ENCODE measurements around the gene CLRN3.

Gene CLRN3

GRCh38 chr10:127872011-127872761 is 20.6 kb downstream of the CLRN3 start:
- WGBS: 91% methylated on average over 23 of the region's 23 CpGs
- no peaks in the 10 kb centered on the region for H3K4me1 ChIP-seq (ENCODE audit: insufficient read depth, low read length)

GRCh38 chr10:127871631-127872010 is 21.1 kb downstream of the CLRN3 start:
- Histone ChIP-seq H3K4me3 (ENCODE audit: low read length) (no peak overlapping the region), H3K36me3 (ENCODE audit: insufficient read depth, low read length) (no peaks in the 10 kb centered on the region), H3K27ac (ENCODE audit: low read depth, low read length) (no peak overlapping the region), H3K9ac (ENCODE audit: low read depth, low read length) (no peak overlapping the region), H3K27me3 (ENCODE audit: insufficient read depth, low read length) (no peaks in the 10 kb centered on the region), H3K9me3 (ENCODE audit: insufficient read depth, low read depth, low read length) (no peaks in the 10 kb centered on the region; the same call in 1 of the 2 replicates), H3K4me1 (ENCODE audit: insufficient read depth, low read length) (no peaks in the 10 kb centered on the region)
- 87% methylated on average over 7 of the region's 7 CpGs for WGBS

More at GRCh38 chr10:127872011-127872761, 20.6 kb downstream of the CLRN3 start:
- Histone ChIP-seq H3K4me3 (ENCODE audit: low read length) (no peak overlapping the region), H3K9ac (ENCODE audit: low read depth, low read length) (no peak overlapping the region), H3K27ac (ENCODE audit: low read depth, low read length) (no peak overlapping the region), H3K9me3 (ENCODE audit: insufficient read depth, low read depth, low read length) (no peaks in the 10 kb centered on the region; the same call in 1 of the 2 replicates), H3K27me3 (ENCODE audit: insufficient read depth, low read length) (no peaks in the 10 kb centered on the region), H3K36me3 (ENCODE audit: insufficient read depth, low read length) (no peaks in the 10 kb centered on the region)

GRCh38 chr10:127869329-127869728 is 23.4 kb downstream of the CLRN3 start:
- no peak overlapping the region for H3K27ac ChIP-seq (ENCODE audit: low read depth, low read length)
- H3K9ac ChIP-seq (ENCODE audit: low read depth, low read length): no peak overlapping the region
- H3K4me1 ChIP-seq (ENCODE audit: insufficient read depth, low read length): no peaks in the 10 kb centered on the region
- H3K27me3 ChIP-seq (ENCODE audit: insufficient read depth, low read length): no peaks in the 10 kb centered on the region
- no peaks in the 10 kb centered on the region for H3K36me3 ChIP-seq (ENCODE audit: insufficient read depth, low read length)
- peaks cover 3% of the 10 kb centered on the region; the same call in 1 of the 2 replicates for H3K9me3 ChIP-seq (ENCODE audit: insufficient read depth, low read depth, low read length)
- H3K4me3 ChIP-seq (ENCODE audit: low read length): no peak overlapping the region

- no CpG with 5 or more reads among the region's 1 CpG for WGBS
- Histone ChIP-seq H3K27ac (ENCODE audit: low read depth, low read length) (no peak overlapping the region), H3K9ac (ENCODE audit: low read depth, low read length) (no peak overlapping the region), H3K27me3 (ENCODE audit: insufficient read depth, low read length) (no peaks in the 10 kb centered on the region), H3K9me3 (ENCODE audit: insufficient read depth, low read depth, low read length) (peaks cover 14% of the 10 kb centered on the region), H3K4me1 (ENCODE audit: insufficient read depth, low read length) (no peaks in the 10 kb centered on the region), H3K36me3 (ENCODE audit: insufficient read depth, low read length) (no peaks in the 10 kb centered on the region), H3K4me3 (ENCODE audit: low read length) (no peak overlapping the region)
Measured at GRCh38 chr10:127867805-127868204, 24.9 kb downstream of the CLRN3 start.

- H3K27me3 ChIP-seq (ENCODE audit: insufficient read depth, low read length): no peaks in the 10 kb centered on the region
- no peak overlapping the region for H3K9ac ChIP-seq (ENCODE audit: low read depth, low read length)
- WGBS: 90% methylated on average over 8 of the region's 8 CpGs
Measured at GRCh38 chr10:127866276-127867013, 26.3 kb downstream of the CLRN3 start.

GRCh38 chr10:127863231-127863825 is 29.4 kb downstream of the CLRN3 start:
- no peak overlapping the region for H3K4me3 ChIP-seq (ENCODE audit: low read length)
- peaks cover 21% of the 10 kb centered on the region for H3K9me3 ChIP-seq (ENCODE audit: insufficient read depth, low read depth, low read length)
- 95% methylated on average over 6 of the region's 6 CpGs for WGBS
- H3K9ac ChIP-seq (ENCODE audit: low read depth, low read length): no peak overlapping the region
- no peak overlapping the region for H3K27ac ChIP-seq (ENCODE audit: low read depth, low read length)
- no peaks in the 10 kb centered on the region for H3K27me3 ChIP-seq (ENCODE audit: insufficient read depth, low read length)
- H3K36me3 ChIP-seq (ENCODE audit: insufficient read depth, low read length): no peaks in the 10 kb centered on the region
- H3K4me1 ChIP-seq (ENCODE audit: insufficient read depth, low read length): no peaks in the 10 kb centered on the region

More at GRCh38 chr10:127866276-127867013, 26.3 kb downstream of the CLRN3 start:
- Histone ChIP-seq H3K9me3 (ENCODE audit: insufficient read depth, low read depth, low read length) (peaks cover 16% of the 10 kb centered on the region), H3K4me1 (ENCODE audit: insufficient read depth, low read length) (no peaks in the 10 kb centered on the region), H3K4me3 (ENCODE audit: low read length) (no peak overlapping the region), H3K27ac (ENCODE audit: low read depth, low read length) (no peak overlapping the region), H3K36me3 (ENCODE audit: insufficient read depth, low read length) (no peaks in the 10 kb centered on the region)

GRCh38 chr10:127860592-127860991 is 32.1 kb downstream of the CLRN3 start:
- no peaks in the 10 kb centered on the region for H3K4me1 ChIP-seq (ENCODE audit: insufficient read depth, low read length)
- H3K9me3 ChIP-seq (ENCODE audit: insufficient read depth, low read depth, low read length): peaks cover 21% of the 10 kb centered on the region
- no peaks in the 10 kb centered on the region for H3K36me3 ChIP-seq (ENCODE audit: insufficient read depth, low read length)
- H3K9ac ChIP-seq (ENCODE audit: low read depth, low read length): no peak overlapping the region
- no peak overlapping the region for H3K4me3 ChIP-seq (ENCODE audit: low read length)
- no peak overlapping the region for H3K27ac ChIP-seq (ENCODE audit: low read depth, low read length)
- WGBS: 91% methylated on average over 6 of the region's 6 CpGs
- no peaks in the 10 kb centered on the region for H3K27me3 ChIP-seq (ENCODE audit: insufficient read depth, low read length)

- H3K27me3 ChIP-seq (ENCODE audit: insufficient read depth, low read length): peaks cover 13% of the 10 kb centered on the region; the same call in 1 of the 2 replicates
- no peak overlapping the region for H3K4me3 ChIP-seq (ENCODE audit: low read length)
- H3K36me3 ChIP-seq (ENCODE audit: insufficient read depth, low read length): no peaks in the 10 kb centered on the region
- peaks cover 5% of the 10 kb centered on the region; the same call in 1 of the 2 replicates for H3K9me3 ChIP-seq (ENCODE audit: insufficient read depth, low read depth, low read length)
- H3K27ac ChIP-seq (ENCODE audit: low read depth, low read length): no peak overlapping the region
- H3K9ac ChIP-seq (ENCODE audit: low read depth, low read length): no peak overlapping the region
- 89% methylated on average over 10 of the region's 10 CpGs for WGBS
- no peaks in the 10 kb centered on the region for H3K4me1 ChIP-seq (ENCODE audit: insufficient read depth, low read length)
Measured at GRCh38 chr10:127855976-127856375, 36.8 kb downstream of the CLRN3 start.

GRCh38 chr10:127855591-127855881 is 37.2 kb downstream of the CLRN3 start:
- Histone ChIP-seq H3K36me3 (ENCODE audit: insufficient read depth, low read length) (no peaks in the 10 kb centered on the region), H3K27ac (ENCODE audit: low read depth, low read length) (no peak overlapping the region), H3K27me3 (ENCODE audit: insufficient read depth, low read length) (peaks cover 18% of the 10 kb centered on the region; the same call in 1 of the 2 replicates), H3K4me3 (ENCODE audit: low read length) (no peak overlapping the region), H3K9me3 (ENCODE audit: insufficient read depth, low read depth, low read length) (peaks cover 5% of the 10 kb centered on the region; the same call in 1 of the 2 replicates), H3K9ac (ENCODE audit: low read depth, low read length) (no peak overlapping the region), H3K4me1 (ENCODE audit: insufficient read depth, low read length) (0 out of 2 replicates have a peak, but pooled peaks cover under 1% of the 10 kb centered on the region)
- 83% methylated on average over 2 of the region's 2 CpGs for whole genome bisulfite sequencing

GRCh38 chr10:127854769-127855590 is 37.8 kb downstream of the CLRN3 start:
- Histone ChIP-seq H3K27ac (ENCODE audit: low read depth, low read length) (no peak overlapping the region), H3K9ac (ENCODE audit: low read depth, low read length) (no peak overlapping the region), H3K9me3 (ENCODE audit: insufficient read depth, low read depth, low read length) (peaks cover 5% of the 10 kb centered on the region; the same call in 1 of the 2 replicates), H3K4me1 (ENCODE audit: insufficient read depth, low read length) (0 out of 2 replicates have a peak, but pooled peaks cover 6% of the 10 kb centered on the region), H3K4me3 (ENCODE audit: low read length) (no peak overlapping the region), H3K36me3 (ENCODE audit: insufficient read depth, low read length) (no peaks in the 10 kb centered on the region), H3K27me3 (ENCODE audit: insufficient read depth, low read length) (peaks cover 20% of the 10 kb centered on the region; the same call in 1 of the 2 replicates)
- 93% methylated on average over 15 of the region's 15 CpGs for WGBS

All from HUES64 (cell line).